Fibroblast of lung (primary cell): Measurements from ENCODE around the gene CTSE. TPM values are rescaled to one million over a fixed set of nuclear protein-coding genes. Genes with fewer than 3 reads are reported as not detected.
A peak's percentile ranks its signal among the peaks of the same experiment; 100 is the strongest.
"Not testable (repeated sequence)": the region's sequence is repeated elsewhere in the genome, so short reads cannot be mapped to it uniquely, and the experiment has no call there.

ENCODE experiments used
- DNase-seq, 2 donors: peaks; one replicate each; pipeline versions ENCODE4 v3.0.0 to v3.0.0-alpha.2; 2010; ENCODE audit warnings: low read depth in 2 of 2
- H2AFZ ChIP-seq: 2 replicates; pipeline ENCODE4 v1.5.1; 2012; ENCODE audit warnings: low read length, control low read depth, inconsistent platforms
- H3K27ac ChIP-seq: 2 replicates; pipeline ENCODE4 v1.5.1; 2011; ENCODE audit warnings: low read length, control low read depth; ENCODE audit not compliant: insufficient read depth
- H3K27me3 ChIP-seq: 2 replicates; pipeline ENCODE4 v1.5.1; 2011; ENCODE audit warnings: mild to moderate bottlenecking, low read length; ENCODE audit not compliant: control insufficient read depth, insufficient read depth
- H3K36me3 ChIP-seq: 2 replicates; pipeline ENCODE4 v1.5.1; 2011; ENCODE audit warnings: low read length; ENCODE audit not compliant: control insufficient read depth, insufficient read depth
- H3K4me1 ChIP-seq: 2 replicates; pipeline ENCODE4 v1.5.1; 2011; ENCODE audit warnings: low read length; ENCODE audit not compliant: control insufficient read depth, insufficient read depth; ENCODE audit errors: extremely low read depth
- H3K4me2 ChIP-seq: 2 replicates; pipeline ENCODE4 v1.5.1; 2011; ENCODE audit warnings: low read length, control low read depth; ENCODE audit not compliant: insufficient read depth; ENCODE audit errors: extremely low read depth
- H3K4me3 ChIP-seq, 4 experiments: fragments of 200-600 bp in 1 of 4; sonication (generic) in 1 of 4; replicated peaks in 1 of 4; 2 replicates each; pipeline ENCODE4 v1.5.1; 2011 to 2016; ENCODE audit warnings: low read length in 4 of 4, low read depth in 3 of 4, mild to moderate bottlenecking in 3 of 4, control low read depth in 2 of 4, inconsistent platforms in 1 of 4, mixed read lengths in 1 of 4; ENCODE audit not compliant: insufficient read depth in 1 of 4; ENCODE audit errors: control extremely low read depth in 1 of 4
- H3K79me2 ChIP-seq: 2 replicates; pipeline ENCODE4 v1.5.1; 2012; ENCODE audit warnings: mild to moderate bottlenecking, low read length, inconsistent platforms; ENCODE audit not compliant: control insufficient read depth, insufficient read depth
- H3K9ac ChIP-seq: 2 replicates; pipeline ENCODE4 v1.5.1; 2011; ENCODE audit warnings: mild to moderate bottlenecking, low read length, control low read depth; ENCODE audit not compliant: insufficient read depth
- H3K9me3 ChIP-seq: 2 replicates; pipeline ENCODE4 v1.5.1; 2012; ENCODE audit warnings: low read depth, low read length; ENCODE audit not compliant: control insufficient read depth, insufficient read depth
- H4K20me1 ChIP-seq: 2 replicates; pipeline ENCODE4 v1.5.1; 2011; ENCODE audit warnings: low read length; ENCODE audit not compliant: control insufficient read depth, insufficient read depth; ENCODE audit errors: extremely low read depth
- CTCF ChIP-seq, 2 donors: IDR thresholded peaks in 1 of 2; conservative IDR thresholded peaks in 1 of 2; 1 replicate in 1 of 2; 2 replicates in 1 of 2; pipeline ENCODE4 v1.5.1; 2011 to 2012; ENCODE audit warnings: low read length in 2 of 2, control low read depth in 1 of 2, inconsistent platforms in 1 of 2, low read depth in 1 of 2, mild to moderate bottlenecking in 1 of 2
- EZH2 ChIP-seq: IDR thresholded peaks from 2 replicates; pipeline ENCODE4 v1.5.1; 2012; ENCODE audit warnings: low read length, control low read depth, mild to moderate bottlenecking; ENCODE audit errors: missing control alignments
- polyA plus RNA-seq, 2 donors: library from polyadenylated mRNA; depleted of rRNA in 1 of 2; stranded (reverse) in 1 of 2; unstranded in 1 of 2; fragments of >200 nt; gene quantifications; 2 replicates each; pipeline ENCODE4 v1.2.1, GENCODE V29; 2011 to 2012; ENCODE audit warnings: missing spikeins in 1 of 2
- total RNA-seq: library from RNA; depleted of rRNA; stranded (reverse); fragments of >200 nt; gene quantifications from 2 replicates; pipeline ENCODE4 v1.2.1, GENCODE V29; 2014

The CTSE gene
- total and polyA plus RNA-seq, 2 donors (not counting 1 experiment from before 2014, with no cell fraction given), result not detected

GRCh38 chr1:206053616-206054015 lies 29.9 kb upstream of the CTSE start:
- not testable (repeated sequence) for H3K4me3 ChIP-seq, H3K9ac ChIP-seq, H3K79me2 ChIP-seq, H4K20me1 ChIP-seq, H3K4me2 ChIP-seq, H3K27ac ChIP-seq, H2AFZ ChIP-seq, H3K36me3 ChIP-seq, DNase-seq, H3K4me1 ChIP-seq, H3K9me3 ChIP-seq, H3K27me3 ChIP-seq

GRCh38 chr1:206052919-206053610 lies 29.4 kb upstream of the CTSE start, which contains the start of gene RHEX:
RHEX (plus strand) TSS chr1:206053173; CDS start chr1:206097829, 44,656 bp downstream.
- not testable (repeated sequence) for H3K9ac ChIP-seq, H3K4me1 ChIP-seq, H2AFZ ChIP-seq, H3K4me3 ChIP-seq, H4K20me1 ChIP-seq, H3K27ac ChIP-seq, H3K79me2 ChIP-seq, H3K9me3 ChIP-seq, H3K4me2 ChIP-seq, H3K27me3 ChIP-seq, DNase-seq, H3K36me3 ChIP-seq

GRCh38 chr1:206052231-206052865 lies 28.7 kb upstream of the CTSE start:
- H3K9me3 ChIP-seq, H3K36me3 ChIP-seq, DNase-seq, H3K4me3 ChIP-seq, H3K27me3 ChIP-seq, H2AFZ ChIP-seq, H3K9ac ChIP-seq, H3K4me1 ChIP-seq, H4K20me1 ChIP-seq, H3K4me2 ChIP-seq, H3K27ac ChIP-seq, H3K79me2 ChIP-seq: not testable (repeated sequence)

- Histone ChIP-seq H3K4me1 (no peaks in the 10 kb centered on the region), H3K9ac (no peak overlapping the region), H3K9me3 (no peaks in the 10 kb centered on the region), H3K79me2 (no peaks in the 10 kb centered on the region), H4K20me1 (no peaks in the 10 kb centered on the region), H3K36me3 (no peaks in the 10 kb centered on the region), H3K27me3 (peaks cover 6% of the 10 kb centered on the region), H3K27ac (no peak overlapping the region), H3K4me2 (no peak overlapping the region), H3K4me3 (no peak overlapping the region), H2AFZ (no peak overlapping the region)
- DNase-seq, result peak in 1 of 2 donors; percentile 18
- no peak for TF ChIP-seq CTCF (conservative IDR thresholded peaks at IDR 0.05 in 1 of 2, IDR thresholded peaks at IDR 0.05 in 1 of 2; ENCODE audit: low read depth in 1 of 2, low read length in 2 of 2)
- TF ChIP-seq EZH2, result no peak
Measured at GRCh38 chr1:206050655-206051235, 27.1 kb upstream of the CTSE start.
